ENCODE measurements around the gene SBSN. TPM values are rescaled to one million over a fixed set of nuclear protein-coding genes. Genes with fewer than 3 reads are reported as not detected.

SBSN gene
- total RNA-seq, 4 donors from 2014 or later = 1.0 TPM; not detected in 3

DNA sequence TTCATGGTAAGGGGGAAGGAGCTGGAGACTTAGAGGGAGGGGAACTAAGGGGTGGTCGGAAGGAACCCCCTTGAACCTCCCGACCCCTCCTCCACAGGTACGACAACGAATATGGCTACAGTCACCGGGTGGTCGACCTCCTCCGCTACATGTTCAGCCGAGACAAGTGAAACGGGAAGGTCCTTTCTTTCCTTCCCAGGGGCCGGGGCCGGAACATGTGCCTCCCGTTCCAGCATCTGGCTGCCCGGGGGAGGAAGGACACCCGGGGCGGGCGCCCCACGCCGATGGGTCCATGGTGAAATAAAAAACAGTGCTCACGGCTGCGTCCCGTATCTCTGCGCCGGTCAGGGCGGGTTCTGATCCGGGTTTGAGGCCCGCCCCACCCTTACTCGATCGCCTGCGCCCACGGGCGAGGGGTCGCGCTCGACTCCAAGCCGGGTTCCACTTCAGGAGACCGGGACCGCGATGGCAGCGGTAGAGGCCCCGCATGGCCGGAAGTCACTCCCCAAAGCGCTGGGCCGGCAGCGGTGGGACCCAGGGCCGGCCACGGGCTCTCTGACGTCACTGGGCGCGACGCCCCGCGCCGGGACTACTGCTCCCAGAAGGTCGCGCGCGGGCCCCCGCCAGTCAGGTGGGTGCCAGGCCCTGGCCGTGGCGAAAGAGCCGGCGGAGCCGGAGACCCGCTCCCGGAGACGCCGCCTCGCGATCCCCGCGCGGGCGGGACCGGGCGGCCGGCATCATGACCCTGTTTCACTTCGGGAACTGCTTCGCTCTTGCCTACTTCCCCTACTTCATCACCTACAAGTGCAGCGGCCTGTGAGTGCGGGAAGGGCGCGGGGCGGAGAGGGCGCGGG, 17.1 kb upstream of the SBSN start, which contains the start of gene TMEM147:
TMEM147 (plus strand) TSS at position 626 of the 854 bp plus-strand sequence; CDS start at position 740, 114 bp downstream.
- H3K9me3 ChIP-seq = no peaks in the 10 kb centered on the region
- H3K27ac ChIP-seq = peak within 1 kb of the TSS; percentile 59 to 85 (median 76)
- peaks cover 0 to 14% (median 0%) of the 10 kb centered on the region in 3 donors for H3K36me3 ChIP-seq
- TF ChIP-seq, protein P1, sequence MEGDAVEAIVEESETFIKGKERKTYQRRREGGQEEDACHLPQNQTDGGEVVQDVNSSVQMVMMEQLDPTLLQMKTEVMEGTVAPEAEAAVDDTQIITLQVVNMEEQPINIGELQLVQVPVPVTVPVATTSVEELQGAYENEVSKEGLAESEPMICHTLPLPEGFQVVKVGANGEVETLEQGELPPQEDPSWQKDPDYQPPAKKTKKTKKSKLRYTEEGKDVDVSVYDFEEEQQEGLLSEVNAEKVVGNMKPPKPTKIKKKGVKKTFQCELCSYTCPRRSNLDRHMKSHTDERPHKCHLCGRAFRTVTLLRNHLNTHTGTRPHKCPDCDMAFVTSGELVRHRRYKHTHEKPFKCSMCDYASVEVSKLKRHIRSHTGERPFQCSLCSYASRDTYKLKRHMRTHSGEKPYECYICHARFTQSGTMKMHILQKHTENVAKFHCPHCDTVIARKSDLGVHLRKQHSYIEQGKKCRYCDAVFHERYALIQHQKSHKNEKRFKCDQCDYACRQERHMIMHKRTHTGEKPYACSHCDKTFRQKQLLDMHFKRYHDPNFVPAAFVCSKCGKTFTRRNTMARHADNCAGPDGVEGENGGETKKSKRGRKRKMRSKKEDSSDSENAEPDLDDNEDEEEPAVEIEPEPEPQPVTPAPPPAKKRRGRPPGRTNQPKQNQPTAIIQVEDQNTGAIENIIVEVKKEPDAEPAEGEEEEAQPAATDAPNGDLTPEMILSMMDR (IDR thresholded peaks at IDR 0.05) = peak in 1 of 6 experiments; percentile 12
- peak; percentile 52 to 58 for TF ChIP-seq POLR2A (IDR thresholded peaks at IDR 0.05)
- peaks cover 0 to 24% (median 9%) of the 10 kb centered on the region in 4 donors for H3K4me1 ChIP-seq
- H3K4me3 ChIP-seq = peak within 1 kb of the TSS; percentile 70 to 94 (median 80)
- no peaks in the 10 kb centered on the region for H3K27me3 ChIP-seq
- peak; percentile 90 to 96 (median 94) for DNase-seq

DNA sequence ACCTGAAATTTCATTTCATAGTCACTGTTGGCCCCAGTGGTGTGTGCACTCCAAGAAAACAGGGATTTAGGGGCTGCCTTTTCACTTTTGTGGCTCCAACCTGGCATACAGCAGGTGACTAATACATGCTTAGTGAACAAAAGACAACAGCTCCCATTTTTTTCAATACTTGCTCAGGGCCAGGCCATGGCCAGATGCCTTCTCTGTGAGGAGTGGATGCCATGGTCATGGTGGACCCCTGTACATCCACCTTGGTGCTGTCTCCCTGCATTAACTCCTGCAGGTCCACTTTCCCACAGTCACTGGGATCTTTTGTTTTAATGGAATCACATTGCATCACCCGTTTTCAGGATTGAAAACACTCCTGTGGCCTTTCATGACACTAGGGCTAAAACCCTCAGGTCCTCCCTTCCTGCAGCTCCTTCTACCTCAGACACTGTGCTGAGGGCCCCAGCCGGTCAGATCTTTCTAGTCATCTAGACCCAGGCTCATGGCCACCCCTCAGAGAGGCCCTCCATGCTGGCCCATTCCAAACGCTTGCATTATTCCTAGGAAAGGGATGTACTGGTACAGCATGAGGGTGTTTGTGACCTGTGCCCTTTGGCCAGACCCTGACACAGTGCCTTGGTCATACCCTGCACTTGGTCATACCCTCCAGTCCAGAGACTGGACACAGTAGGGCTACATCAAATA, 16.1 kb upstream of the SBSN start:
- Histone ChIP-seq H3K9me3 (no peaks in the 10 kb centered on the region), H3K27ac (peak overlapping the region in 1 of 4 donors; percentile 77), H3K36me3 (peaks cover 0 to 14% (median 0%) of the 10 kb centered on the region in 3 donors), H3K27me3 (no peaks in the 10 kb centered on the region), H3K4me3 (peak overlapping the region in 3 of 4 donors; percentile 70 to 94 (median 79)), H3K4me1 (peaks cover 0 to 24% (median 9%) of the 10 kb centered on the region in 4 donors)
- DNase-seq = no peak
- TF ChIP-seq, protein P1 (IDR thresholded peaks at IDR 0.05) = no peak
- no peak for TF ChIP-seq POLR2A (IDR thresholded peaks at IDR 0.05)

DNA sequence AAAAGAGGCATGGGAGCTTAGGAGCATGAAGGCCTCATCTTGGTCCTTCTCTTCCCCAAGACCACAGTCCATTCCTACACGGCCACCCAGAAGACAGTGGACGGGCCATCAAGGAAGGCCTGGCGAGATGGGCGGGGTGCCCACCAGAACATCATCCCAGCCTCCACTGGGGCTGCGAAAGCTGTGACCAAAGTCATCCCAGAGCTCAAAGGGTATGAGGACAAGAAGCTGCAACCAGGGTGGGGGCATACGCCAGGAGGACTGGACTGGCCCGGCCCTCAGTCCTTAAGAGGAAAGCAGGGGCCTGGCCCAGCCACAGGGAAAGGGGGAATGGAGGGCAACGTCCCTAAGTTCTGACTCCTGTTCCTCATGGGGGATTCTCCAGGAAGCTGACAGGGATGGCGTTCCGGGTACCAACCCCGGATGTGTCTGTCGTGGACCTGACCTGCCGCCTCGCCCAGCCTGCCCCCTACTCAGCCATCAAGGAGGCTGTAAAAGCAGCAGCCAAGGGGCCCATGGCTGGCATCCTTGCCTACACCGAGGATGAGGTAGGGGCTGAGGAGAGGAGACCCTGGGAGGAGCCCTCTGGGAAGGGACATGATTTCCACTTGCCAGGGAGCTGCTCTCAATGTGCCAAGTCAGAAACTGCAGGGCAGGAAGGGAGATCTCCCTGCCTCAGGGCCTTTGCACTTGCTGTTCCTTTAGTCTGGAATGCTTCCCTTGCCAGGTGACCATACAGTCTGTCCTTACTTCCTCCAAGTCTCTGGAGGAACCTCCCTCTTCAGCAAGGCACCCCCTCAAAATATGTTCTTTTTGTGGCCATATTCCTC, 15.4 kb upstream of the SBSN start:
- no peak overlapping the region for H3K4me3 ChIP-seq
- TF ChIP-seq POLR2A (IDR thresholded peaks at IDR 0.05) = no peak
- TF ChIP-seq, protein P1 (IDR thresholded peaks at IDR 0.05) = no peak
- no peaks in the 10 kb centered on the region for H3K27me3 ChIP-seq
- peaks cover 0 to 24% (median 9%) of the 10 kb centered on the region in 4 donors for H3K4me1 ChIP-seq
- H3K27ac ChIP-seq = no peak overlapping the region
- no peak for DNase-seq
- no peaks in the 10 kb centered on the region for H3K9me3 ChIP-seq
- peaks cover 0 to 14% (median 0%) of the 10 kb centered on the region in 3 donors for H3K36me3 ChIP-seq

DNA sequence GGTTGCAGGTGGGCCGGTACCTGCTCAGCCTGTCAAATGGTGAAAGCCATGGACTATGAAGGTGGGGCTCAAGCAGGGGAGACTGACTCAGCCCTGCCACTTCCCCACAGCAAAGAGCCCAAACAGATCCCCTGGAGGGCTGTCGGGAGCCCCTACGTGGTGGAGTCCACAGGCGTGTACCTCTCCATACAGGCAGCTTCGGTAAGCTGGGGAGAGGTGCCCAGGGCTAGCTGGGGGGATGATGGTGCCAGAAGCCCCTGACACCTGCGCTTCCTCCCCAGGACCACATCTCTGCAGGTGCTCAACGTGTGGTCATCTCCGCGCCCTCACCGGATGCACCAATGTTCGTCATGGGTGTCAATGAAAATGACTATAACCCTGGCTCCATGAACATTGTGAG, 14.1 kb upstream of the SBSN start:
- DNase-seq = no peak
- TF ChIP-seq, protein P1 (IDR thresholded peaks at IDR 0.05) = no peak
- no peak for TF ChIP-seq POLR2A (IDR thresholded peaks at IDR 0.05)
- Histone ChIP-seq H3K4me3 (no peak overlapping the region), H3K36me3 (peaks cover 0 to 1% (median 0%) of the 10 kb centered on the region in 3 donors), H3K9me3 (no peaks in the 10 kb centered on the region), H3K27me3 (no peaks in the 10 kb centered on the region), H3K4me1 (peaks cover 0 to 22% (median 9%) of the 10 kb centered on the region in 4 donors), H3K27ac (no peak overlapping the region)

DNA sequence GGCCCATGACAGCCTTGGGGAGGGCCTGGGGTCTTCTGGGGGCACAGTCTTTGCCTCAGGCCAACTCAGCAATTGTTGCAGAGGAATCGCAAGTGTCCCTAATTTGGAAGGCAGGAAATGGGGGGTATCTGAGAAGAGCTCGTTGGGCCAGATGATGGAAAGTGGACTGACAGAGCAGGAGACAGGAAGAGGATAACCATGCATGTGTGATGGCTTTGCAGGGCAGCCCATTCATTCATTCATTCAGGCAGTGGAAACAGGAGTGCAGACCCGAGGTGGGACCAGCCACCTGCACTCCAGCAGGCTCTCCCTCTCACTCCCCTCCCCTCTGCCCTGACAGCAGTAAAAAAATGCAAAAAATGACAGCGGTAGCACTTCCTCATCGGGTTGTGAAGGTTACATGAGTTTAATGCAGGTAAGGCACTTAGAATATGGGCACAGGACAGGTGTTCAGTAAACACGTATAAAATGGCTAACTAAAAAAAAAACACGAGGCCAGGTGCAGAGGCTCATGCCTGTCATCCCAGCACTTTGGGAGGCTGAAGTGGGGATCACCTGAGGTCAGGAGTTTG, 12.3 kb upstream of the SBSN start:
- Histone ChIP-seq H3K36me3 (no peaks in the 10 kb centered on the region), H3K27me3 (no peaks in the 10 kb centered on the region), H3K27ac (no peak overlapping the region), H3K4me1 (peaks cover 0 to 8% (median 0%) of the 10 kb centered on the region in 4 donors), H3K9me3 (no peaks in the 10 kb centered on the region), H3K4me3 (no peak overlapping the region)
- no peak for TF ChIP-seq POLR2A (IDR thresholded peaks at IDR 0.05)
- TF ChIP-seq, protein P1 (IDR thresholded peaks at IDR 0.05) = no peak
- DNase-seq = no peak
